Left ventricle myocardium superior (tissue), 1 donor: ENCODE measurements around the gene FUT7. TPM values are rescaled to one million over a fixed set of nuclear protein-coding genes. Genes with fewer than 3 reads are reported as not detected.
"Not testable (repeated sequence)": the region's sequence is repeated elsewhere in the genome, so short reads cannot be mapped to it uniquely, and the experiment has no call there.

Source experiments
- ATAC-seq: fragments of 200-7000 bp; cut with Tn5 transposase; one replicate; pipeline ENCODE4 v1.9.1; 2020; ENCODE audit warnings: mild to moderate bottlenecking, moderate library complexity
- DNase-seq: peaks from one replicate; pipeline ENCODE4 v3.0.0-alpha.2; 2020
- intact Hi-C: fragments of 100-400 bp; cut with micrococcal nuclease; formaldehyde crosslinking; loops from one replicate; pipeline ENCODE4 v1.11.0; 2022
- total RNA-seq: library from RNA; stranded (reverse); fragmentation: NEBNext Ultra II Directional; extraction: Animal tissue kit (Norgen Biotek cat#: 25700); gene quantifications from one replicate; pipeline ENCODE4 v1.2.1, GENCODE V29; 2021
- donor health status: DM: no; HTN: yes; CAD: no; lungs with severe emphysema.

Gene FUT7
- total RNA-seq, 1 donor from 2014 or later = 0.17 TPM

- DNase-seq = no peak
- intact Hi-C loops = no loop called here
- ATAC-seq = no peak
Observed at GRCh38 chr9:137011907-137012675, 19.8 kb downstream of the FUT7 start.

- ATAC-seq (no peak), DNase-seq (no peak)
- intact Hi-C loops = no loop called here
Observed at GRCh38 chr9:137011156-137011555, 20.7 kb downstream of the FUT7 start.

GRCh38 chr9:137009938-137010732 is 21.8 kb downstream of the FUT7 start:
- DNase-seq (no peak), ATAC-seq (no peak)
- intact Hi-C loops = no loop called here

- DNase-seq (no peak), ATAC-seq (no peak)
- intact Hi-C loops = no loop called here
Observed at GRCh38 chr9:137009217-137009616, 22.7 kb downstream of the FUT7 start.

- intact Hi-C loops = no loop called here
- ATAC-seq (no peak), DNase-seq (no peak)
Observed at GRCh38 chr9:137008312-137008711, 23.6 kb downstream of the FUT7 start.

GRCh38 chr9:137007816-137008270 is 24.0 kb downstream of the FUT7 start:
- ATAC-seq = no peak
- intact Hi-C loops = no loop called here
- DNase-seq = no peak

GRCh38 chr9:137007108-137007815 is 24.6 kb downstream of the FUT7 start:
- peak; percentile 12 for ATAC-seq
- no peak for DNase-seq
- intact Hi-C loops = no loop called here

- no peak for ATAC-seq
- intact Hi-C loops = no loop called here
- no peak for DNase-seq
Observed at GRCh38 chr9:137006116-137007003, 25.5 kb downstream of the FUT7 start.

- DNase-seq, intact Hi-C loops, ATAC-seq: not testable (repeated sequence)
Observed at GRCh38 chr9:137004285-137004684, 27.6 kb downstream of the FUT7 start.

- no peak for ATAC-seq
- intact Hi-C loops = no loop called here
- no peak for DNase-seq
Observed at GRCh38 chr9:137002646-137003041, 29.2 kb downstream of the FUT7 start.

GRCh38 chr9:137001857-137002645 is 29.8 kb downstream of the FUT7 start:
- ATAC-seq (no peak), DNase-seq (no peak)
- intact Hi-C loops = no loop called here

GRCh38 chr9:137000177-137000930 is 31.5 kb downstream of the FUT7 start:
- ATAC-seq = no peak
- no peak for DNase-seq
- intact Hi-C loops = no loop called here

- ATAC-seq (no peak), DNase-seq (no peak)
- intact Hi-C loops = no loop called here
Observed at GRCh38 chr9:136997830-136998234, 34.1 kb downstream of the FUT7 start.

- ATAC-seq (no peak), DNase-seq (no peak)
- intact Hi-C loops = no loop called here
Observed at GRCh38 chr9:136997371-136997770, 34.5 kb downstream of the FUT7 start.

GRCh38 chr9:136996361-136997292 is 35.3 kb downstream of the FUT7 start, which contains the start of gene CLIC3:
TSS of gene CLIC3 (minus strand) at chr9:136996568. CDS start at chr9:136996543, 25 bp downstream.
- intact Hi-C loops = no loop called here
- ATAC-seq = no peak

GRCh38 chr9:136995772-136996311 is 36.0 kb downstream of the FUT7 start:
- intact Hi-C loops = no loop called here
- DNase-seq (no peak), ATAC-seq (no peak)

More at GRCh38 chr9:136996361-136997292, 35.3 kb downstream of the FUT7 start, which contains the start of gene CLIC3:
- DNase-seq = no peak
